MCF 10A (cell line): Measurements from ENCODE around the gene NT5C3B. TPM values are rescaled to one million over a fixed set of nuclear protein-coding genes. Genes with fewer than 3 reads are reported as not detected.

Experiments
- BruUV-seq: library from RNA; stranded (reverse); fragments of 400-500 nt; replicated peaks from 2 replicates; lab custom pipeline; 2021; lab: Mats Ljungman, UMichigan
- CTCF ChIA-PET: fragments of 300-600 bp; sonication (Branson Sonifier 250); formaldehyde crosslinking; extraction: SDS; loops from one replicate; lab custom pipeline; 2021; ENCODE audit warnings: antibody characterized with exemption, inconsistent platforms; lab: Yijun Ruan, JAX
- POLR2A ChIA-PET: fragments of 300-600, 350-650 bp; sonication (Branson Sonifier 250); formaldehyde crosslinking; extraction: SDS; loops from one replicate; lab custom pipeline; 2020; ENCODE audit warnings: antibody characterized with exemption, inconsistent platforms; lab: Yijun Ruan, JAX
- DNase-seq: peaks from one replicate; pipeline ENCODE4 v3.0.0-alpha.2; 2018; ENCODE audit not compliant: unreplicated experiment
- H3K27ac Mint-ChIP-seq: one replicate; pipeline ENCODE4 v1.8.0; 2022; ENCODE audit warnings: mild to moderate bottlenecking, low read depth, mixed read lengths; ENCODE audit not compliant: unreplicated experiment
- H3K27me3 Mint-ChIP-seq: one replicate; pipeline ENCODE4 v1.8.0; 2022; ENCODE audit warnings: mixed read lengths; ENCODE audit not compliant: insufficient read depth, unreplicated experiment
- H3K36me3 Mint-ChIP-seq: one replicate; pipeline ENCODE4 v1.8.0; 2022; ENCODE audit warnings: mild to moderate bottlenecking, moderate library complexity, mixed read lengths; ENCODE audit not compliant: insufficient read depth, unreplicated experiment
- H3K4me1 Mint-ChIP-seq: one replicate; pipeline ENCODE4 v1.8.0; 2022; ENCODE audit warnings: mixed read lengths; ENCODE audit not compliant: insufficient read depth, unreplicated experiment
- H3K4me3 Mint-ChIP-seq: one replicate; pipeline ENCODE4 v1.8.0; 2022; ENCODE audit warnings: mild to moderate bottlenecking, moderate library complexity, mixed read lengths; ENCODE audit not compliant: unreplicated experiment
- H3K9me3 Mint-ChIP-seq: one replicate; pipeline ENCODE4 v1.8.0; 2022; ENCODE audit warnings: mixed read lengths; ENCODE audit not compliant: unreplicated experiment
- intact Hi-C: fragments of 100-400 bp; cut with micrococcal nuclease; formaldehyde crosslinking; loops from 2 replicates; pipeline ENCODE4 v1.14.1; 2022
- total RNA-seq: library from RNA; stranded (reverse); gene quantifications from 2 replicates; pipeline ENCODE4 v1.2.3, GENCODE V29; 2022
- TF ChIP-seq, protein P1 (sequence below): fragments of 200-600 bp; IDR thresholded peaks from one replicate; pipeline ENCODE4 v1.8.0; 2022; ENCODE audit warnings: antibody characterized with exemption, mild to moderate bottlenecking; ENCODE audit not compliant: unreplicated experiment

The NT5C3B gene
- total RNA-seq, 1 experiment from 2014 or later = 59.8 TPM

DNA sequence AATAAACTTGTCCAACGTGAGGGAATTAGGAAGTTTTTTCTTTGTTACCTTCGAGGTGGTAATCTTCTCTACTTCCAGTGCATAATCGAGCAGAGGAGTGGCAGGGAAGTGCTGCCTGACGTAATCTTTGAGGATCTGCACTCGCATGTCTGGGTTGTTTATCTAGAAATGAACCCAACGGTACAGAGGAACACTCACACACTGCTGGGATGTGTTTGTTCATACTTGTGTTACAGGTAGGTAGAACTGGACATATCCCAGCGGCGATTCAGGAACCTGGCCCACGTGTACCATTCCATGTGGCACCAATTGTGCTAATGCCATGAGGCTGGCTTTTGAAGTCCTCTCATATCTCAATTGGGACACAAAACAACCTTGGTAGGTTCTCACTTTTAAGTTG is 33.4 kb upstream of the NT5C3B start:
- no peak for DNase-seq
- ChIA-PET CTCF (no interaction called here), POLR2A (interaction anchor here (0.8 to 1.2 kb wide), 2 partner anchors 11 to 48 kb away, joined by 3 read pairs; no protein-coding TSS in a partner anchor)
- Mint-ChIP-seq H3K27ac (no peak overlapping the region), H3K4me3 (no peak overlapping the region), H3K4me1 (no peaks in the 10 kb centered on the region), H3K36me3 (peaks cover 79% of the 10 kb centered on the region), H3K27me3 (no peaks in the 10 kb centered on the region), H3K9me3 (no peaks in the 10 kb centered on the region)
- TF ChIP-seq, protein P1, sequence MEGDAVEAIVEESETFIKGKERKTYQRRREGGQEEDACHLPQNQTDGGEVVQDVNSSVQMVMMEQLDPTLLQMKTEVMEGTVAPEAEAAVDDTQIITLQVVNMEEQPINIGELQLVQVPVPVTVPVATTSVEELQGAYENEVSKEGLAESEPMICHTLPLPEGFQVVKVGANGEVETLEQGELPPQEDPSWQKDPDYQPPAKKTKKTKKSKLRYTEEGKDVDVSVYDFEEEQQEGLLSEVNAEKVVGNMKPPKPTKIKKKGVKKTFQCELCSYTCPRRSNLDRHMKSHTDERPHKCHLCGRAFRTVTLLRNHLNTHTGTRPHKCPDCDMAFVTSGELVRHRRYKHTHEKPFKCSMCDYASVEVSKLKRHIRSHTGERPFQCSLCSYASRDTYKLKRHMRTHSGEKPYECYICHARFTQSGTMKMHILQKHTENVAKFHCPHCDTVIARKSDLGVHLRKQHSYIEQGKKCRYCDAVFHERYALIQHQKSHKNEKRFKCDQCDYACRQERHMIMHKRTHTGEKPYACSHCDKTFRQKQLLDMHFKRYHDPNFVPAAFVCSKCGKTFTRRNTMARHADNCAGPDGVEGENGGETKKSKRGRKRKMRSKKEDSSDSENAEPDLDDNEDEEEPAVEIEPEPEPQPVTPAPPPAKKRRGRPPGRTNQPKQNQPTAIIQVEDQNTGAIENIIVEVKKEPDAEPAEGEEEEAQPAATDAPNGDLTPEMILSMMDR = no peak
- intact Hi-C loops = no loop called here
- BruUV-seq = no TSS peak

DNA sequence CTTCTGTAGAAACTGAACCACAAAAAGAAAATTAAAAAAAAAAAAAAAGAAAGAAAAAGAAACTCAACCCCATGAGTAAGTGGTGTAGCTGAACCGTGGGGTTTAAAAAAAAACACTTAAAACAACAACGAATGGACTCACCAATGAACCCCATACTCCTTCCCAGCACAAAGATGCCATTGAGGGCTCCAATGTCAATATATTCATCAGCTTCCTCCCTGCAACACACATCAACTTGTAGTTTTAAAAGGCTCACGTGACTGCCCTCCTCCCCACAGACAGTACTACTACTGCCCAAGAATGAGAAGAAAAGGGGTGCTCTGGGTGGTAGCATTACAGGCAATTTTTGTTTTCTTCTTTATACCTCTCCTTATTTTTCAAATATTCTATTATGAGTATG is 32.5 kb upstream of the NT5C3B start:
- DNase-seq = no peak
- H3K4me3 Mint-ChIP-seq = no peak overlapping the region
- CTCF ChIA-PET = no interaction called here
- intact Hi-C loops = no loop called here
- H3K4me1 Mint-ChIP-seq = no peaks in the 10 kb centered on the region
- H3K27me3 Mint-ChIP-seq = no peaks in the 10 kb centered on the region
- H3K36me3 Mint-ChIP-seq = peaks cover 71% of the 10 kb centered on the region
- TF ChIP-seq, protein P1 = no peak
- BruUV-seq = no TSS peak
- POLR2A ChIA-PET = interaction anchor here (1.2 kb wide), 1 partner anchor 49 kb away, joined by 3 read pairs; no protein-coding TSS in a partner anchor
- H3K27ac Mint-ChIP-seq = no peak overlapping the region
- no peaks in the 10 kb centered on the region for H3K9me3 Mint-ChIP-seq

DNA sequence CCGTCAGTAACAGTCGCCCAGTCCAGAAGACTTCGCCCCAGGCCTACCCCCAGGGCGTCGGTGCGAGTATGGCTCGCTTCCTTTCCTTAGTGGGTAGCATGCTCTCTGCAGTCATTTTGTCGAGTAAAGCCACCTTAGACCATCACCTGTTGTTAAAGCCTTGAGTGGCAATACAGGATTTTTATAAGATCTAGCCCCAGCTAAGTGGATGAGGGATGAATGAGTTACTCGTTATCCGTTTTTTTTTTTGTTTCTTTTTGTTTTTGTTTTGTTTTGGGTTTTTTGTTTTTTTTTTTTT is 29.5 kb upstream of the NT5C3B start:
- no peak overlapping the region for H3K27ac Mint-ChIP-seq
- TF ChIP-seq, protein P1 = no peak
- peaks cover 7% of the 10 kb centered on the region for H3K4me1 Mint-ChIP-seq
- H3K4me3 Mint-ChIP-seq = no peak overlapping the region
- BruUV-seq = no TSS peak
- POLR2A ChIA-PET = interaction anchor here (0.6 to 3.5 kb wide), 28 partner anchors 8 to 232 kb away, joined by 3 to 40 read pairs (median 5); partner anchors contain the start of genes ACLY, CNP, EIF1 and FKBP10
- H3K27me3 Mint-ChIP-seq = no peaks in the 10 kb centered on the region
- H3K36me3 Mint-ChIP-seq = peaks cover 48% of the 10 kb centered on the region
- DNase-seq = no peak
- no peaks in the 10 kb centered on the region for H3K9me3 Mint-ChIP-seq
- CTCF ChIA-PET = interaction anchor here (0.6 to 0.9 kb wide), 4 partner anchors 64 to 980 kb away, joined by 3 to 4 read pairs (median 3); no protein-coding TSS in a partner anchor
- intact Hi-C loops = loop anchor here (2.0 kb wide), 1 partner anchor 53 kb away; the partner anchor contains the start of gene FKBP10

DNA sequence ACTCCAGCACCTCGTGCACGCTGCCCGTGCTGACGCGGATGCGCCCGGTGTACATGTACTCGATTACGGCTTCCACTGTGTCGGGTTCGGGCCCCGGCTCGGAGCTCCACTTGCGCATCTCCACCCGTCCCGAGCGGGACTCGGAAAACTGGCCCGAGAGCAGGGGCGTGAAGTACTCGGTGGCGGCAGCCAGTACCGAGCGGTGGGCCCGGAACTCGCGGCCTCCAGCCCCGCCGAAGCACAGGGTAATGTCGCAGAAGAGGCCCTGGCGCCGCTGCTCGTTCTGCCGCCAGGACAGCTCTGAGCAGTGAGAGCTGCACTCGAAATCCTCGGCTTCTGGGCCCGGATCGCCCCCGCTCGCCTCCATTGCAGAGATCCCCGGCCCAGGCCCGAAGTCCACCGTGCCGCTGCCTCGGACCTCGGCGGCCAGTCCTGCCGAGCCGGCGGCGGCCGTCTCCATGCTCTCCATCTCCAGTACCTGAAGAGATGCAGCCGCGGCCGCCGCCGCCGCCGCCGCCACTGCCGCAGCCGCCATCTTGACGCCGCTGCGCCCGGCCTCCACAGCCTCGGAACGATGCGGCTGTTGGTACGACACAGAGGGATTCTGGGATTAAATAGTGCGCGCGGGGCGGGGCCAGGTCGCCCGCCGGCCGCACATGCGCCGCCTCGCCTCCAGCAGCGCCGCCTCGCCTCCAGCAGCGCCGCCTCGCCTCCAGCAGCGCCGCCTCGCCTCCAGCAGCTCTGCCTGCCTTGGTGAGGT is 29.0 kb upstream of the NT5C3B start, which contains the start of gene KLHL11:
Gene KLHL11, minus strand, starts transcription at position 588 of the 760 bp plus-strand sequence. Its CDS starts 53 bp downstream, at position 535.
- DNase-seq = peak; percentile 89
- peaks cover 42% of the 10 kb centered on the region for H3K36me3 Mint-ChIP-seq
- intact Hi-C loops = loop anchor here (2.0 kb wide), 1 partner anchor 52 kb away; the partner anchor contains the start of gene FKBP10
- TF ChIP-seq, protein P1 = no peak
- H3K4me3 Mint-ChIP-seq = no peak within 1 kb of the TSS
- no TSS peak for BruUV-seq
- H3K27ac Mint-ChIP-seq = no peak within 1 kb of the TSS
- peaks cover 7% of the 10 kb centered on the region for H3K4me1 Mint-ChIP-seq
- no peaks in the 10 kb centered on the region for H3K9me3 Mint-ChIP-seq
- POLR2A ChIA-PET = interaction anchor here (0.6 to 3.5 kb wide), 35 partner anchors 9 to 741 kb away, joined by 3 to 40 read pairs (median 4); partner anchors contain the start of genes ACLY, CNP, EIF1 and FKBP10
- H3K27me3 Mint-ChIP-seq = no peaks in the 10 kb centered on the region
- CTCF ChIA-PET = interaction anchor here (0.6 to 1.3 kb wide), 7 partner anchors 28 to 981 kb away, joined by 3 to 4 read pairs (median 3); no protein-coding TSS in a partner anchor
